MM.1S (cell line): Measurements from ENCODE around the gene DALRD3.

Experiments used
- EZH2 ChIP-seq: fragments of 300-600 bp; sonication (generic); optimal IDR thresholded peaks from 2 replicates; pipeline ENCODE3; 2017; ENCODE audit warnings: low read depth, mild to moderate bottlenecking, antibody characterized with exemption, low read length, mixed read lengths
- EZH2phosphoT487 ChIP-seq: fragments of 300-600 bp; sonication (generic); IDR thresholded peaks from 2 replicates; pipeline ENCODE4 v1.6.1; 2018; ENCODE audit warnings: antibody characterized with exemption, low read length
- TF ChIP-seq, protein P1 (sequence below): fragments of 300-600 bp; sonication (generic); IDR thresholded peaks from 2 replicates; pipeline ENCODE4 v1.5.1; 2016; ENCODE audit warnings: antibody characterized with exemption, low read length, mixed read lengths

DNA sequence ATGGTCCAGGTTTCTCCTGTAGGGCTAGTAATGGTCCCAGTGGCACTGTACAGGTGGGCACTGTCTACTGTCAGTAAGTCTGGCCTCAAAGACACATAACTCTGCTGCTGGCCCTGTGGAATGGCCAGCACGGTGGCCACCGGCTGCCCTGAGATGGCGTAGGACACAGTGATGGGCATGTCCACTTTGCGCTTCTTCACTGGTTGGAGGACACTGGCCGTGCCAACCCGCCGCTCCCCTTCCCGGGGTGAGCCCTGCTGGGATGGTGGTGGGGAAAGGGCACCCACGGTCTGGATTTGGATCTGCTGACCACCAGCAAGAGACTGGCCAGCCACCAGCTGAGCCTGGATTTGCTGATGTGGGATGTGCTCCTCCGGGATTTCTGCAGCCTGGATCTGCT is 38.9 kb upstream of the DALRD3 start:
- TF ChIP-seq, protein P1, sequence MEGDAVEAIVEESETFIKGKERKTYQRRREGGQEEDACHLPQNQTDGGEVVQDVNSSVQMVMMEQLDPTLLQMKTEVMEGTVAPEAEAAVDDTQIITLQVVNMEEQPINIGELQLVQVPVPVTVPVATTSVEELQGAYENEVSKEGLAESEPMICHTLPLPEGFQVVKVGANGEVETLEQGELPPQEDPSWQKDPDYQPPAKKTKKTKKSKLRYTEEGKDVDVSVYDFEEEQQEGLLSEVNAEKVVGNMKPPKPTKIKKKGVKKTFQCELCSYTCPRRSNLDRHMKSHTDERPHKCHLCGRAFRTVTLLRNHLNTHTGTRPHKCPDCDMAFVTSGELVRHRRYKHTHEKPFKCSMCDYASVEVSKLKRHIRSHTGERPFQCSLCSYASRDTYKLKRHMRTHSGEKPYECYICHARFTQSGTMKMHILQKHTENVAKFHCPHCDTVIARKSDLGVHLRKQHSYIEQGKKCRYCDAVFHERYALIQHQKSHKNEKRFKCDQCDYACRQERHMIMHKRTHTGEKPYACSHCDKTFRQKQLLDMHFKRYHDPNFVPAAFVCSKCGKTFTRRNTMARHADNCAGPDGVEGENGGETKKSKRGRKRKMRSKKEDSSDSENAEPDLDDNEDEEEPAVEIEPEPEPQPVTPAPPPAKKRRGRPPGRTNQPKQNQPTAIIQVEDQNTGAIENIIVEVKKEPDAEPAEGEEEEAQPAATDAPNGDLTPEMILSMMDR = no peak
- no peak for TF ChIP-seq EZH2
- TF ChIP-seq EZH2phosphoT487 = no peak
